GM12865 (cell line): Measurements from ENCODE around the gene AGT.

Experiments used
- DNase-seq: peaks from one replicate; pipeline ENCODE4 v3.0.0; 2010; ENCODE audit warnings: low read depth
- H3K4me3 ChIP-seq: 2 replicates; pipeline ENCODE4 v1.5.1; 2011; ENCODE audit warnings: mild to moderate bottlenecking, low read depth, low read length, control low read depth
- CTCF ChIP-seq: IDR thresholded peaks from 2 replicates; pipeline ENCODE4 v1.5.1; 2011; ENCODE audit warnings: low read length, control low read depth, low read depth, inconsistent platforms; ENCODE audit not compliant: insufficient read depth; ENCODE audit errors: missing control alignments

Gene AGT

GRCh38 chr1:230696722-230697437 lies 17.0 kb downstream of the AGT start:
- DNase-seq = no peak
- H3K4me3 ChIP-seq = no peak overlapping the region
- TF ChIP-seq CTCF = no peak

- DNase-seq = no peak
- TF ChIP-seq CTCF = no peak
- no peak overlapping the region for H3K4me3 ChIP-seq
Measured at GRCh38 chr1:230696218-230696617, 17.7 kb downstream of the AGT start.

- H3K4me3 ChIP-seq = no peak overlapping the region
- no peak for TF ChIP-seq CTCF
- no peak for DNase-seq
Measured at GRCh38 chr1:230694991-230695390, 18.9 kb downstream of the AGT start.

- no peak for DNase-seq
Measured at GRCh38 chr1:230694464-230694863, 19.5 kb downstream of the AGT start.

GRCh38 chr1:230693777-230694176 lies 20.1 kb downstream of the AGT start:
- H3K4me3 ChIP-seq = no peak overlapping the region
- DNase-seq = no peak
- TF ChIP-seq CTCF = no peak

More at GRCh38 chr1:230694464-230694863, 19.5 kb downstream of the AGT start:
- H3K4me3 ChIP-seq = no peak overlapping the region
- no peak for TF ChIP-seq CTCF

- TF ChIP-seq CTCF = no peak
- no peak overlapping the region for H3K4me3 ChIP-seq
- DNase-seq = no peak
Measured at GRCh38 chr1:230693221-230693620, 20.7 kb downstream of the AGT start.

GRCh38 chr1:230691615-230692014 lies 22.3 kb downstream of the AGT start:
- no peak overlapping the region for H3K4me3 ChIP-seq
- no peak for DNase-seq
- TF ChIP-seq CTCF = no peak
